Jurkat, Clone E6-1 (cell line): Measurements from ENCODE around the gene FYB1.

ENCODE experiments used
- DNase-seq: peaks from one replicate; pipeline ENCODE4 v3.0.0-alpha.2; 2011; ENCODE audit warnings: low read depth, low spot score
- H3K4me3 ChIP-seq: 2 replicates; pipeline ENCODE4 v1.5.1; 2011; ENCODE audit warnings: mild to moderate bottlenecking, low read length, control low read depth, moderate library complexity

Gene FYB1

DNA sequence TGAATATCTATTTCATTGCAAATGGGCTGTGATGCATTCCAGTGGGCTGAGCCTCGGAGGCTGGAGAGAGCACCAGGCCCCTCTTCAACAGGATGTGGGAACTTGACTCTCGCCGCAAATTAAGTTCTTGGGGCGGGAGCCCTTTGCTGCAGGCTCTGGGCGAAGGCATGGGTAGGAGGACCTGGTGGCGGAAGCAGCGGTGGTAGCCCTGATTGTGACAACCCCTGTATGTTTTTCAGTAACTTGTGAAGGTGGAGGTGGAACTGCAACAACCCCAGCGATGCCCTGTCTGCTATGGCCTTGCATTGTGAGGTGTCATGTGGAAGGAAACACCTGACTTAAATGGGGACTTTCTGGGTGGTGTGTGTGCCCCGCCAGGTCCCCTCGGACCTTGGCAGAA is 9.4 kb downstream of the FYB1 start:
- H3K4me3 ChIP-seq: peak overlapping the region; percentile 44
- peak; percentile 94 for DNase-seq

DNA sequence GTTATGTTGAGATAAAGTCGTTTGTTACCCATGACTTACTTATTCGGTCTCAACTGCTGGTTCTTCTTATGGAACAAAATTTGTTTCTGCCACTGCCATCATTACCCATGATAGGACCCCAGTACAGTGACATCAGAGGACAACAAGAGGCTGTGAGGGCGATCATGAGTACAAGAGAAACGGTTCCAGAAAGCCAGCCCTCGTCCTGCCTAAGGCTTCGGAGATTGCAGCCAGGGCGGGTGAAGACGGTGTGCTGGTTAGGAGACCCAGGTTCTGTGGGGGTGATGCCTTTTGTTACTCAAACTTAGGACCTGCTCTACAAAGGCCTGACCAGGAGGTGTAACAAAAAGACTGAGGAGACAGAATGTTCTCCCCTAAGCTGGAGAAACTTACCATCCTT is 10.9 kb downstream of the FYB1 start:
- DNase-seq: no peak
- H3K4me3 ChIP-seq: peak overlapping the region; percentile 39

- H3K4me3 ChIP-seq: peak overlapping the region; percentile 39
- no peak for DNase-seq
Observed at GRCh38 chr5:39207345-39208045, 11.9 kb downstream of the FYB1 start.

- no peak overlapping the region for H3K4me3 ChIP-seq
- no peak for DNase-seq
Observed at GRCh38 chr5:39206630-39207321, 12.6 kb downstream of the FYB1 start.

DNA sequence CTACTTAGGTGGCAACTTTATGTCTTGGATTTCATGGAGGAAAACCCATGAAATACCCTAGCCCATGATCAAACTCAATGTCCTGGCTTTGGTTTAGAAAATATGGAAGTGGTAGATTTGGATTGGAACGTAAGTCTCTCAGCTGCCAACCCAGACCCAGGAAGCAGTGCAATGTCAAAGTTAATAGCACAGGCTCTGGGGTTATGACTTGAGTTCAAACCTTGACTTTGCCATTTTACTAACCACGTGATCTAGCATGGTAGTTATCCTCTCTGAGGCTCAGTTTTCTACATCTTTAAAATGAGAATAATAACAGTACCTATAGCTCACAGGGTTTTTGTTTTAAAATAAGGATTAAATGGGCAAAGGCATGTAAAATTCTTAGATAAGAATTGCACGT is 13.8 kb downstream of the FYB1 start:
- no peak for DNase-seq
- no peak overlapping the region for H3K4me3 ChIP-seq

GRCh38 chr5:39203951-39204350 is 15.4 kb downstream of the FYB1 start:
- DNase-seq: no peak
- no peak overlapping the region; the same call in none of the 2 replicates for H3K4me3 ChIP-seq

GRCh38 chr5:39203275-39203922 is 16.0 kb downstream of the FYB1 start:
- H3K4me3 ChIP-seq: peak overlapping the region; percentile 77
- DNase-seq: no peak

DNA sequence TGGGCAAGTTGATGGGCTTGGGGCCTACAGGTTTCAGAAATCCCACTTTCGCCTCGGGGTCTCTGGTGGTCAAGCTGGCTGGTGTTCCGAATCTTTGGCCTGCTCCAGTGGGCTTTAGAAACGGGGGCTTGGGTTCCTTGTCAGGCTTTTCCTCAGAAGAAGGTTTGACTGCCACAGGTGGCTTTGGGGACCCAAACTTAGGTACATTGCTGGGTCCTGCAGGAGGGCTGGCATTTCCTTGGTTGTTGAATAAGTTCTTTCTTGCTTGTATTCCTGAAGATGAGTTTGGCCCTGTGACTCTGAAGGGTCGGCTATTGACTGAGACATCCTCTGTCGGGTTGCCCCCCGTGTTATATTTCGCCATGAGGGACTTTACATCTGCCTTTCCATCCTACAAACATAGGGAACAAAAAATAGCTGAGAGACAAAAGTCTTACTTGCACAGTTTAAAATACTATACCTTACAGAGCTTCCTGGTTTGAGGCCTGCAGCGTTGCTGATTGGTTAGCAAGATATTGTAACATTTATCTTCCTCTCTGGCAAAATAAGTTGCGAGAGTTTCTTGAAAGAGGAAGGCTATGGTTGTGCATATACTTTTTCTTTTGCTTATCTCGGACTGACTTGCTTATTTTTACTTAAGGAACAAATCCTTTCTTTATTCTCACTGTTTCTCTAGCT is 16.6 kb downstream of the FYB1 start:
- peak; percentile 86 for DNase-seq
- H3K4me3 ChIP-seq: peak overlapping the region; percentile 77

- DNase-seq: no peak
- peak overlapping the region; percentile 77 for H3K4me3 ChIP-seq
Observed at GRCh38 chr5:39201781-39202596, 17.4 kb downstream of the FYB1 start.

- H3K4me3 ChIP-seq: peak overlapping the region; percentile 77
- no peak for DNase-seq
Observed at GRCh38 chr5:39201160-39201780, 18.1 kb downstream of the FYB1 start.

DNA sequence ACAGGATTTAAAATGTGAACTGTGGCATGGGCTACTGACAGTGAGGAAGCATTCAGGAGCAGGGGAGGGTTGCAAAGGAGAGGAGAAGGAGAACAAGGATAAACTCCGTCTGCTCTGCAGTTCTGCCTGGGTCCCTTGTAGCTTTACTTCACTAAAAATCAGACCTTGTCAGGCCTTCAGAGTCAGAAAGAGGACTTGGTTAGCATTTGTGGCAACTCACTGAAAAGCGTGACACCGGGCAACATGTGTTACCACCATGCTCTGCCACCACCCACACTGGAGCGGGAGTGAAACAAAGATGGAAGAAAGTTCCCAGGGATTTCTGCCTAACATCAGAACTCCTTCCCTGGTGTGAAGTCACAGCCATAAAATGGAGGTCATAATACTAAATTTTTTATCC is 19.3 kb downstream of the FYB1 start:
- DNase-seq: no peak
- peak overlapping the region; percentile 77 for H3K4me3 ChIP-seq

GRCh38 chr5:39199335-39199734 is 20.0 kb downstream of the FYB1 start:
- H3K4me3 ChIP-seq: peak overlapping the region; percentile 77
- no peak for DNase-seq

DNA sequence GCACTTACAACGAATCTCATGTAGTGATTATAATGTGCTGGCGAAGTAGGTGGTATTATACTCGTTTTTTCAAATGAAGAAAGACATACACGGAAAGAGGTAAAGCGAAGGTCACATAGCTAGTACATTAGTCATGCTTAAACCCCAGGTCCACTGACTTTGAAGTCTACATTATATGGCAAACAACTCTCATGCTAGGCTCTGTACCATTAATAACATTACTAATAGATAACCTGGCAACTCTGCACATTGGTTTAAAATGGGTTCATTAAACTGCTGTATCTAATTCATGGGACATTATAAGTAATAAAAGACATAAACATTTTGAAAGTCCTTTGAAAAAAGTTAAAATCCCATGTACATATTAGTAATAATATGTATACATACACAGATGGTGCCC is 21.2 kb downstream of the FYB1 start:
- DNase-seq: no peak
- peak overlapping the region; percentile 77 for H3K4me3 ChIP-seq

- DNase-seq: peak; percentile 81
Observed at GRCh38 chr5:39197556-39197955, 21.8 kb downstream of the FYB1 start.

GRCh38 chr5:39195198-39195826 is 24.1 kb downstream of the FYB1 start:
- no peak for DNase-seq
- peak overlapping the region; percentile 32 for H3K4me3 ChIP-seq

More at GRCh38 chr5:39197556-39197955, 21.8 kb downstream of the FYB1 start:
- peak overlapping the region; percentile 77 for H3K4me3 ChIP-seq

DNA sequence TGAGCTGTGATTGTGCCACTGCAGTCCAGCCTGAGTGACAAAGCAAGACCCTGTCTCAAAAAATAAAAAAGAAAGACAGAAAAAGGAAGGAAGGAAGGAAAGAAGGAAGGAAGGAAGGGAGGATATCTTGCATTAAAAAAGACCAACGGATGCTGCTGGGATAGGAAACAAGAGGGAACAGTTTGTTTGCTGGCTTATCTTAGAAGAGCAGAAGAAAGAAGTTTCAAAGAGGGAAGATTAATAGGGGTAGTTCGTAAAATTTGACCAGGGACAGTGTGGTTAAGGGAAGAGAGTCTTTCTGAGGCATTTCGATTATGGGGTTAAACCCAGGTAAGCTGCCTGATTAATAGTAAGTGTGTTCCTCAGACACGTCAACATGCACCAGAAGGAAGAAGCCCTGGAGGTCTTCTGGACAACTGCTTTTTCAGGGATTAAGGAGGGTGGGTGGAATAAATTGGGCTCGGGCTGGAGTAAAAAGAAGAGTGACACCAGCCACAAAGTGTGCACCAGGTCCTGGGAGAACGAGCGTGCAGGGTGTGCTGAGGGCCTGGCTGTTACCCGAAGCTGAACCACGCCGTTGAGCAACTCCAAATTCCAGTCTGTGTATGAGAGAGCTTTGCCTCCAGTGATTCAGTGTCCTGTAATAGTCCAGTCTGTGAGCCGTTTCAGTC is 24.8 kb downstream of the FYB1 start:
- peak overlapping the region; percentile 32 for H3K4me3 ChIP-seq
- no peak for DNase-seq
